Measurements from ENCODE around the gene KCNAB1. TPM values are rescaled to one million over a fixed set of nuclear protein-coding genes. Genes with fewer than 3 reads are reported as not detected.

KCNAB1 gene
- total RNA-seq, 2 donors from 2014 or later: not detected

DNA sequence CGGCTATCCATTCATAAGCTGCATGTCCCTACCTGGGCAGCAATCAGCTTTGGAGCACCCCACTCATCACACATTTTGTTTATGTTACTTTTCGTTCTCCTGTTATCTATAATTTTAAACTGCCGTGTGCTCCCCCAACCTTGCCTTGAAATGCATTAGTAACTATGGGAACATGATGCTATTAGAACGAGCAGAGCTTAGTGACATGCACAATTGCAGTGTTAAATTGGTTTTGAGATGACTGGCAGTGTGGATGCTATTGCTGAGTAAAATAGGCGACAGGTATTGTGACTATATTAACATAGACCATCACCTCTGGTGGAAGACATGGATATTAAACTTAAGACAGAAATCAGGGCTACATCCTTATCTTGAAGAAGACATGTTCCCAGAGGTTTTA, 191.6 kb downstream of the KCNAB1 start:
- no peaks in the 10 kb centered on the region for H3K9me3 Mint-ChIP-seq
- no peak for ATAC-seq (replicated peaks in 1 of 2)
- H3K4me3 Mint-ChIP-seq: no peak overlapping the region

DNA sequence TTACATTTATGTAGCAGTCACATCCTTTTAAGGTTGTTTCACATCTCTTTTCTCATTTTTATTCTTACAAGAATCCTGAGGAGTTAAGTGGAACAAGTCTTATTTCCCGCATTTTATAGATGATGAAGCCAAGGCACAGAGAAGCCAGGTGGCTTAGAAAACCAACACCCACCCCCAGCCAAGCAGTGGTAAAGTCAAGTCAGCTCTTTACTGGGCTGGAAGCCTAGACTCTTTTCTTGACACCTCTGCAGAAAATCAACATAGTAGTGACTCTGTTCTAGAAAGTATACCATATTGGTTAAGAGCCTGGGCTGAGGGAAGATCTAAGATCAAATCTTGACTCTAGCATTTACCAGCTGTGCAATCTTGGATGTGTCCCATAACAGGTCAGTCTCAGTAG, 195.7 kb downstream of the KCNAB1 start:
- ATAC-seq (replicated peaks in 1 of 2) (no peak), DNase-seq (no peak)
- H3K4me3 Mint-ChIP-seq: no peak overlapping the region
- no peaks in the 10 kb centered on the region for H3K9me3 Mint-ChIP-seq
- peak overlapping the region; percentile 59 for H3K27ac Mint-ChIP-seq
- no peaks in the 10 kb centered on the region for H3K4me1 Mint-ChIP-seq (ENCODE audit: low read depth)
- no peaks in the 10 kb centered on the region for H3K36me3 Mint-ChIP-seq (ENCODE audit: insufficient read depth in 2 of 2)
- H3K27me3 Mint-ChIP-seq (ENCODE audit: low read depth): no peaks in the 10 kb centered on the region

More for the DNA sequence above, 191.6 kb downstream of the KCNAB1 start:
- no peaks in the 10 kb centered on the region for H3K36me3 Mint-ChIP-seq (ENCODE audit: insufficient read depth in 2 of 2)
- H3K27me3 Mint-ChIP-seq (ENCODE audit: low read depth): peaks cover 6% of the 10 kb centered on the region
- H3K27ac Mint-ChIP-seq: no peak overlapping the region
- H3K4me1 Mint-ChIP-seq (ENCODE audit: low read depth): no peaks in the 10 kb centered on the region
- DNase-seq: no peak

DNA sequence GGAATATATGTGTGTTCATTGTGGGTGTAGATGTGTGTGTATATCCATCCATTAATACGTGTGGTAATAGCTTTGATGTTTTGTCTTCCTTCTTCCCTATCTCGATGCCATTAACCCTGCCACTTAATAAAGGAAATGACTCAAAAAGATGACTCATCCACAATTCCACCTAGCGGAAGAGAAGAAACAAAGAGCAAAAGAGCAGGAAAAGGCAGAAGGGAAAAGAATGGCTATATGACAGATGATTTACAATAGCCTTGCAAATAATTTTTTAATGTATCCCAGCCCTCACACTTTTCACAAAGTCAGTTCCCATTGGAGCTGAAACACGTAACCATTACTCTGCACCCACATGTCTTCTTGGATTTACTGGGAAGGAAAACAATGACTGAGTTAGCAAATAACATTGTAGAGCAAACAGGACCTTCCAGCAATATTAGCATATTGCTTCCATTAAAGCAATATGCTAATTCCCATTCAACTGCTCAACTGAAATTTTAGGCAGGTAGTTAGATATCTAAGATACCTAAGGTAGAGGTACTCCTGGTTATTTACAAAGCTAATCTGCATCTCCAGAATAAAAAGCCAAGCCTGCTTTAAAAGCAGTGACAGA, 197.2 kb downstream of the KCNAB1 start:
- ATAC-seq (replicated peaks in 1 of 2) (no peak), DNase-seq (no peak)
- Mint-ChIP-seq H3K27ac (no peak overlapping the region), H3K27me3 (ENCODE audit: low read depth) (no peaks in the 10 kb centered on the region), H3K4me3 (no peak overlapping the region), H3K9me3 (no peaks in the 10 kb centered on the region), H3K4me1 (ENCODE audit: low read depth) (no peaks in the 10 kb centered on the region), H3K36me3 (ENCODE audit: insufficient read depth in 2 of 2) (no peaks in the 10 kb centered on the region)

DNA sequence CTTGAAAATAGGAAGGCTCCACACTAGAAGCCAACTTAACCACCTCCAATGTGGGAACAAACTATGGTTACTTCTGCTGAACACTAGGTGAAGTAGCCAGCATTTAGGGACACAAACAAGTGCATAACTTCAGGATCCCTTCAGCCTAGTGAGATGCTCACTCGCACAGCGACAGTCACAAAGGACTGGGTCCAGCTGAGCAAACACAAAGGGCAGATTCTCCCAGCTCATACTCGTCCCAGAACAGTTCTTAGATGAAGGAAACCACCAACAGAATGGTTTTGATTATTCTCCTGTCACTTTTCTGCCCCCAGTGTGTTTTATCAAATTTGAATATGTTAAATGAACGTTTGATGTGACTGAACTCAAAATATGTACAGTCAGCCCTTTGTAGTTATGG, 201.6 kb downstream of the KCNAB1 start:
- H3K36me3 Mint-ChIP-seq (ENCODE audit: insufficient read depth in 2 of 2): no peaks in the 10 kb centered on the region
- H3K9me3 Mint-ChIP-seq: no peaks in the 10 kb centered on the region
- DNase-seq (no peak), ATAC-seq (replicated peaks in 1 of 2) (no peak)
- H3K27ac Mint-ChIP-seq: no peak overlapping the region
- H3K4me3 Mint-ChIP-seq: no peak overlapping the region
- H3K27me3 Mint-ChIP-seq (ENCODE audit: low read depth): no peaks in the 10 kb centered on the region
- no peaks in the 10 kb centered on the region for H3K4me1 Mint-ChIP-seq (ENCODE audit: low read depth)

DNA sequence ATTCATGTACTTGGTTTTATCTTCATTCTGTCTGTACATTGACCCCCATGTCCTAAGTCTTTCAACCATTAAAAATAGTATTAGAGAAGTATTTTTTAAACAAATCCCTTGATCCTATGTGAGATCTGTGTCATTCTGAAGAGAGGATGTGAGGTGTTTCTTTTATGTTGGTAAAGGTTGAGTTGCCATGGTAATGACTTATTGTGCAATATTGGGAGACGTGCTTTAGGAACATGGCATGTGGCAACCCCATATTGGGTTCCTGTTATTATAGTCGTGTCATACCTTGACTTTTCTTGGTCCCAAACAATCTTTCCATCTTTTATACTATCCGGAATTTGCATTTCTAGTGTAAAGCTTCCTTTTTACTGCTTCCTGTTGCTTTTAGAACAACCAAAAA, 203.1 kb downstream of the KCNAB1 start:
- H3K36me3 Mint-ChIP-seq (ENCODE audit: insufficient read depth in 2 of 2): no peaks in the 10 kb centered on the region
- H3K9me3 Mint-ChIP-seq: no peaks in the 10 kb centered on the region
- H3K27me3 Mint-ChIP-seq (ENCODE audit: low read depth): no peaks in the 10 kb centered on the region
- DNase-seq (no peak), ATAC-seq (replicated peaks in 1 of 2) (no peak)
- no peak overlapping the region for H3K27ac Mint-ChIP-seq
- H3K4me1 Mint-ChIP-seq (ENCODE audit: low read depth): no peaks in the 10 kb centered on the region
- H3K4me3 Mint-ChIP-seq: no peak overlapping the region

DNA sequence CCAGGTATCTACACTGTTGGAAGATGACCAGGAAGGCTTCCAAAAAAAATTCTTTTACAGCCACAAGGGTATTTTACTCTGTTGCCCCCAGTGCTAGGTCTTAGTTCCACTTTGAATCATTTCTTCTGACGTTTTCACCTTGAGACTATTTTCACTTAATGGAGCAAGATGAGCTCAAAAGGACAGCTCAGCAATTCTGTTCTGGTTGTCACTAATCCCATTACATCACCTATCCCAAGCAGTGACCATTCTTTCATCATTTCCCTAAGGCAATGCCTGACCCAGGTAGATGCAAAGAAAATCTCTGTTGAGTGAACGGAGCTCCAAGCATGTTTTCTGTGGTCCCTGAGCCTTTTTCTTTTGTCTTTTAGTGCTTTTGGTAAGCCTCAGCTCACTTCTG, 210.0 kb downstream of the KCNAB1 start:
- ATAC-seq (replicated peaks in 1 of 2): no peak
- Mint-ChIP-seq H3K27ac (no peak overlapping the region), H3K36me3 (ENCODE audit: insufficient read depth in 2 of 2) (no peaks in the 10 kb centered on the region), H3K4me3 (no peak overlapping the region), H3K4me1 (ENCODE audit: low read depth) (no peaks in the 10 kb centered on the region), H3K27me3 (ENCODE audit: low read depth) (peaks cover 7% of the 10 kb centered on the region), H3K9me3 (no peaks in the 10 kb centered on the region)
- no peak for DNase-seq

DNA sequence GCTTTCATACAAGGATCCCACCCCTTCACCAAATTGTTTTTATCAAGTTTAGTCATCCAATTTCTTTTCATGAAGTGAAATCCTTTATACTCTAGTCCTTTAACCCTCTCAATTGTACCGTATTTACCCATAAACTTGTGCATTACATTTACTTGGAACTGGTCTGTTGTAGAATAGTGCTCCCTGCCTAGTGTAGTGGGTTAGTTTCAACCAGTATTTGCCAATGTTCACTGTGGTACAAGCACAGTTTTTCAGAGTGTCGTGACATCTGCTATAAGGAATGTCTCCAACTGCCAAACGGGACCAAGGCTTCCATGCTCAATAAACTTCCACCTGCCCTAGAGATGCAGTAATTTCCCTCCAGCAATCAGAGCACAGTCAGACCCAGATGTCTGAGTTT, 211.9 kb downstream of the KCNAB1 start:
- DNase-seq (no peak), ATAC-seq (replicated peaks in 1 of 2) (no peak)
- no peaks in the 10 kb centered on the region for H3K9me3 Mint-ChIP-seq
- H3K4me3 Mint-ChIP-seq: no peak overlapping the region
- peaks cover 16% of the 10 kb centered on the region for H3K27me3 Mint-ChIP-seq (ENCODE audit: low read depth)
- H3K36me3 Mint-ChIP-seq (ENCODE audit: insufficient read depth in 2 of 2): no peaks in the 10 kb centered on the region
- no peak overlapping the region for H3K27ac Mint-ChIP-seq
- H3K4me1 Mint-ChIP-seq (ENCODE audit: low read depth): no peaks in the 10 kb centered on the region

DNA sequence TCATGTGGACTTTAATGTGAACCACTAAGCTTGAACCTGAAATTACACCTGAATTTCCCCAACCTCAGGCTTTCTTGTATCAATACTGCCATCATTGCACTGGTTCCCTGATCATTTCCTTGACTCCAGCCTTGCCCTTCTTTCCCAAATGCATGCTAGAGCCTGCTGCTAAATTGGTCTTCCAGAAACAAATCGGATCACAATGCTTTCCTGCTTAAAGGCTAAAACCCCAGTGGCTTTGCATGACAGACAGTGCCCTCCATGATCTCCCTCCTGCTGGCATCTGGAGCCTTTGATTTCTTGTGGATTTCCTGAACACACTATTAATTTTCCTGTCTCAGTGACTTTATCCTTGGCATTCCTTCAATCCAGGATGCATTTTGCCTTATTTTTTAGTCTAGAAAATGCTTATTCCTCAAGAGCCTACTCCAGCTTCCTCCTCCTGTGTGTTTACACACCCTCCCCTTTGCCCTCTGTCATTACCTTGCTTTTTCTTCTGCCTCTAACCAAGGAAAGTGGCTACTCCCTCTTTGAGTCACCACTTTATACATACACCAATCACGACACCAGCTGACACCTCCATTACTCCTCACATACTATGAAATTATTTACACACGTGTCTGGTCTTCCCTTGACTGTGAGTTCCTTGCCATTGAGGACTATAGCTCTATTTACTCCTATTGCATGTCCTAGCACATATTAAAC, 214.6 kb downstream of the KCNAB1 start:
- H3K4me1 Mint-ChIP-seq (ENCODE audit: low read depth): no peaks in the 10 kb centered on the region
- H3K4me3 Mint-ChIP-seq: no peak overlapping the region
- no peaks in the 10 kb centered on the region for H3K9me3 Mint-ChIP-seq
- DNase-seq (no peak), ATAC-seq (replicated peaks in 1 of 2) (no peak)
- H3K27me3 Mint-ChIP-seq (ENCODE audit: low read depth): peaks cover 16% of the 10 kb centered on the region
- no peaks in the 10 kb centered on the region for H3K36me3 Mint-ChIP-seq (ENCODE audit: insufficient read depth in 2 of 2)
- H3K27ac Mint-ChIP-seq: no peak overlapping the region

DNA sequence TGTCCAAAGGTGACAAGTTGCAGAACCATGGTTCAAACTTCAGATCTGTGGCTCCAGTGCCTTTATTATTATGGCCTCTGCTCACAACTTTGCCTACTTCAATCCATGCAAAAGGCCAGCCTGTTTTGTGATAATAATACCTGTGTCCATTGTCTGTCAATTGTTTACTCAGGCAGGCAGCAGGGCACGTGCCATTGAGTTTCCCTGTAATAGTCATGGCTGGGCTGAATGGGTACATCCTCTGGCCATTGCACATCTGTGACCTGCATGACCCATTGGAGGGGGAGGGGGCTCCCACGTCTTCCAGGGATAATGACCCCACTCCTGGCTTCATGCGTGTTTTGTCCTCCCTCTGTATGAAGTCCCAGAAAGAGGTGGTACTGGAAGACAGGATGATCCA, 219.1 kb downstream of the KCNAB1 start:
- DNase-seq: no peak
- ATAC-seq (replicated peaks in 1 of 2): no peak
- H3K27ac Mint-ChIP-seq: no peak overlapping the region
- no peaks in the 10 kb centered on the region for H3K36me3 Mint-ChIP-seq (ENCODE audit: insufficient read depth in 2 of 2)
- peaks cover 4% of the 10 kb centered on the region for H3K4me1 Mint-ChIP-seq (ENCODE audit: low read depth)
- peaks cover 16% of the 10 kb centered on the region for H3K27me3 Mint-ChIP-seq (ENCODE audit: low read depth)
- H3K4me3 Mint-ChIP-seq: no peak overlapping the region
- no peaks in the 10 kb centered on the region for H3K9me3 Mint-ChIP-seq

DNA sequence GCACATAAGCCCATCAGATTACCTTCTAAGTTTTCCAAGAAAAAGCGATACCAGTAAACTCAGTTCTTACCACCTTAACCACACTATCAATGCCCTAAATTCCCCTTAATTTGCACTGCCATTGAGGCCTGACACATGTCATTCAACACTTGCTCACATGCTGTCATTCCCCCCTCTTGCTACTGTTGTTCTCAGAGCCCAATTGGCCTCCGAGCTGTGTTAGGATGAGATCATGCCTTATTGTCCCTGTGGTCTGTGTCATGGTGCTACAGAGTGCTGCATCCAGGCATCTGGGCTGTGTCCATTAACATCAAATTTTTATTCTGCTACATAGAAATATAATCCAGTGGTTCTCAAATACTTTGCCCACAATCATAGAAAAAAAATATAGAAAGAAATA, 221.0 kb downstream of the KCNAB1 start:
- H3K27me3 Mint-ChIP-seq (ENCODE audit: low read depth): peaks cover 8% of the 10 kb centered on the region

DNA sequence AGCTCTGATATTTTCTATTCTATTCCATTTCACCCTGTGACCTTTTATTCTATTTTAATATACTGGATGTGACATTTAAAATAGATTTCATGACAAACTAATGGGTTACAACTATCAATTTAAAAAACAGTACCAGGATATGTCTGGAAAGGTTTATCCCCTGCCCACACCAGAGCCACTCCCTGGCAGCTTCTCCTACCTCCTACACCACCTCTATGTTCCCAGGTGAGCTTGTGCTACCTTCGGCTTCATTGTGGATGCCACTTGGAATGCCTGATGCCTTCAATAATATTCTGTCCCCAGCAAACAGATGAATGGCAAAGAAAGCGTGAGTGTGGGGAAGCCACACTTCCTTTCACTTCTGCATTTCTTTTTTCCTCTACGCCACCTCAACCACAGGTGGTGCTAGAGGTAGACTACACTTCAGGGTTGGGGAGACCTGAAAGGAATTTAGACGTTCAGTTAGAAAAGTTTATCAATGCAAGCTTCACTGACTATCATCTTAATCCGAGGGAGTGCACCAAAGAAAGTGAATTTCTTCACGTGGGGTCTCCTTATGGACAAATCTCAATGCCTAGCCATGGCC, 221.5 kb downstream of the KCNAB1 start:
- DNase-seq (no peak), ATAC-seq (replicated peaks in 1 of 2) (no peak)
- Mint-ChIP-seq H3K36me3 (ENCODE audit: insufficient read depth in 2 of 2) (no peaks in the 10 kb centered on the region), H3K9me3 (no peaks in the 10 kb centered on the region), H3K4me3 (no peak overlapping the region), H3K27me3 (ENCODE audit: low read depth) (peaks cover 2% of the 10 kb centered on the region), H3K4me1 (ENCODE audit: low read depth) (peaks cover 4% of the 10 kb centered on the region), H3K27ac (no peak overlapping the region)

More for the DNA sequence above, 221.0 kb downstream of the KCNAB1 start:
- no peaks in the 10 kb centered on the region for H3K36me3 Mint-ChIP-seq (ENCODE audit: insufficient read depth in 2 of 2)
- no peaks in the 10 kb centered on the region for H3K9me3 Mint-ChIP-seq
- ATAC-seq (replicated peaks in 1 of 2) (no peak), DNase-seq (no peak)
- H3K4me3 Mint-ChIP-seq: no peak overlapping the region
- peaks cover 4% of the 10 kb centered on the region for H3K4me1 Mint-ChIP-seq (ENCODE audit: low read depth)
- no peak overlapping the region for H3K27ac Mint-ChIP-seq

DNA sequence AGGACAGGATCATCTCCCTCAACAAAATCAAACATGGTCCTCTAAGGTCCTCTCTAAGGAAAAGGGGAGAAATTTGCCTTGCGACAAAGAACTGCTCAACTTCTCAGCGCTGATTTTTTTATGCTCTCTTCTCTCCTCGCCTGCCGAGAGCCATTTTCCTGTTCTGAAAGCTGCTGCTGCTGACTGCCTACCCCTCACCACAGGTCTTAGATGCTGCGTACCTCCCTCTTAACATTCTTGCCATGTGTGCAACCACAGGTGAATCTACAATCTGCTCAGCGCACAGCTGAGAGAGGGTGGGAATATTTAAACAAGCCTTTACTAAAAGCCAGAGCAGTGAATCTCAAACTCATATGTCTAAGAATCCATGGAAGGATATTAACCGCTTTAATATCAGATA, 223.8 kb downstream of the KCNAB1 start:
- H3K4me1 Mint-ChIP-seq (ENCODE audit: low read depth): peaks cover 4% of the 10 kb centered on the region
- no peaks in the 10 kb centered on the region for H3K9me3 Mint-ChIP-seq
- H3K27me3 Mint-ChIP-seq (ENCODE audit: low read depth): no peaks in the 10 kb centered on the region
- no peak overlapping the region for H3K4me3 Mint-ChIP-seq
- ATAC-seq (replicated peaks in 1 of 2): no peak
- no peak overlapping the region for H3K27ac Mint-ChIP-seq
- no peaks in the 10 kb centered on the region for H3K36me3 Mint-ChIP-seq (ENCODE audit: insufficient read depth in 2 of 2)
- no peak for DNase-seq

DNA sequence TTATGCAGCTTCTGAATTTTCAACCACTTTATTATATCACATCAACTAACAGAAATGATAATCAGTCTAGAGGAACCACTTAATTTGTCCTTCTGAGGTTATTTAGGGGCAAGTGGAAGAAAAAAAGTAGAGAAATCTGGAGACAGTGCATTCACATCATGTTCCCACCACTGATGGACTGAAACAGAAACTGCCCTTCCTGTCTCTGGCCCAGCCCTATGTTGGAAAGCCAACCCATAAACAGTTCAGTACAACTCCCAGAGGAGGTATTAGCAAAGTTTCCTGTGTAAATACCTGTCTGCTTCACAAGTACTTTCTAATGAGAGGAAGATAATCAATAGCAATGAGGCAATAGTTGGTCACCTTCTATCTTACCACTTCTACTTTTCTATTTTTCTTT, 228.7 kb downstream of the KCNAB1 start:
- H3K36me3 Mint-ChIP-seq (ENCODE audit: insufficient read depth in 2 of 2): no peaks in the 10 kb centered on the region
- DNase-seq: no peak
- ATAC-seq (replicated peaks in 1 of 2): no peak
- H3K4me3 Mint-ChIP-seq: no peak overlapping the region
- no peaks in the 10 kb centered on the region for H3K9me3 Mint-ChIP-seq
- no peaks in the 10 kb centered on the region for H3K27me3 Mint-ChIP-seq (ENCODE audit: low read depth)
- no peak overlapping the region for H3K27ac Mint-ChIP-seq
- no peaks in the 10 kb centered on the region for H3K4me1 Mint-ChIP-seq (ENCODE audit: low read depth)

DNA sequence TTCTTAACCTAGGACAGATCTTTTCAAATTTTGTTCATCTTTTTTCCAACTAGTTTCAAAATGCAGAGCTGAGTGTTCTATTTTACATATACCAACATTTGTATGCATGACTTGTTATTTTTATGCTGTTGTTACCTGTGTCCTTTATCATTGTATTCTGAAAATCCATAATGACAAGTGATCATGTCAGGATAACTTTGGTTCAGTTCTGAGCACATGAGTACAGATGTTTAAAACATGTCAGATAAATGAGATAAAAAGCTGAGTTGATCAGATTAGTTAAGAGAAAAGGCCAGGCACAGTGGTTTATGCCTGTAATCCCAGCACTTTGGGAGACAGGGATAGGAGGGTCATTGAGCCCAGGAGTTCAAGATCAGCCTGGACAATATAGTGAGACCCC, 229.6 kb downstream of the KCNAB1 start:
- DNase-seq (no peak), ATAC-seq (replicated peaks in 1 of 2) (no peak)
- no peaks in the 10 kb centered on the region for H3K36me3 Mint-ChIP-seq (ENCODE audit: insufficient read depth in 2 of 2)
- no peaks in the 10 kb centered on the region for H3K4me1 Mint-ChIP-seq (ENCODE audit: low read depth)
- no peaks in the 10 kb centered on the region for H3K27me3 Mint-ChIP-seq (ENCODE audit: low read depth)
- no peak overlapping the region for H3K27ac Mint-ChIP-seq
- no peaks in the 10 kb centered on the region for H3K9me3 Mint-ChIP-seq
- no peak overlapping the region for H3K4me3 Mint-ChIP-seq

Data from activated T-cell treated with anti-CD3 and anti-CD28 coated beads, Interleukin-2, amount 50 U/mL, for 72 hours (primary cell).